NOMO-1 treated with dmso at 0.1 percent for 144 hours (cell line): Measurements from ENCODE around the gene GALNT1.

ENCODE experiments used
- DNase-seq: peaks from one replicate; lab custom pipeline; 2025; ENCODE audit not compliant: unreplicated experiment; lab: John Stamatoyannopoulos, UW

Gene GALNT1

GRCh38 chr18:35749701-35750100, 168.2 kb downstream of the GALNT1 start:
- DNase-seq: no peak

DNA sequence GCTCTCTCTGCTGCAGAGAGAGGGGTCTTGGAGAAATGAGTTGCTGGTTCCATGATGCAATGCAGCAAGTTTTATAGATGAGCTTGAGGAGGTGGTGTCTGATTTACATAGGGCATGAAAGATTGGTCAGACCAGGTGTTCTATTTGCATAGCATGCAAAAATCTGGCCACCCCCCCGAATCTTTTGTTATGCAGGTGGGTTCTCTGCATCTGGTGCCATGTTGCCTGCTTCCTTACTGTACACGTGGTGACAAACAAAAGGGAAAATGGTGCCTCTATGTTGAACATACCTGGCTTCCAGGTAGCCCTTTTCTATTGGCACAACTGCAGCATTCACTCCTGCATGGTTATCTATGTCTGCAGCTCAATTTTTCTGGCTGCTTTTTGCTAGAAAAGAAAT, 169.4 kb downstream of the GALNT1 start:
- no peak for DNase-seq

- DNase-seq: no peak
These were observed 171.9 kb downstream of the GALNT1 start for GRCh38 chr18:35753306-35753910.

DNA sequence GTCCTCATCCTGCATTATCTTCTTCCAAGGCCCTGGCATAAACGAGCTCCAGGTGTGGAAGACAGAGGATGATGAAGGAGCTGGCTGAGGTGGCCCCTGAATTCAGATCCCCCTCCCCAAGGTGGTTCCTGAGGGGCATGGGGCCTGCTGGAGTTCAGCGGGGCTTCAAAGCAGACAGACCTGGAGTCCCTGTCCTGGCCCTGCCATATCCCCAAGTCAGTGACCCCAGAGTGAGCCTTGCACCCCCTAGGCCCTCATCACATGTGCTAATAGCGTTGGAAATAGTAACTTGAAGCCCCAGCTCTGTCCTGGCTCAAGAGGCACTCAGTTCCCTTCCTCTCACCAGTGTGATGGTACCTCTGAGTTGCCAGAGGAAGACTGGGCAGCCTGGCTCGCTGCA, 172.9 kb downstream of the GALNT1 start:
- DNase-seq: no peak

DNA sequence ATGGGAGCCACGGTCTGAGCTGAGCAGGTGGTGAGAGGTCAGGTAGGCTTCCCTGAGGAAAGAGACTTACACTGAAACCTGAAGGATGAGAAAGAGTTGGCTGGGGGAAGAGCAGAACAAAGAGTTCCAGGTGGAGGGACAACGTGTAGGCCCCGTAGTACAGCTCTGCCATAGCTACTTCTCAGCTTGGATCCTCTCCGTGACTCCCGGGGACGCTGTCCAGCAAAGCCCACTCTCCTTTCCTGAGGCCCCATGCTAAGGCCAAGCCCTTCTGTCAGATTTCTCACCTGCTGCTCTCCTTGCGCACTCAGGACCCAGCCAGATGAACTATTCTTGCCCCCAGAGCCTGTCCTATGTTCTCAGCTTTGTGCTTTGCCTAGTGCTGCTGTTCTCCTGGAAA, 173.8 kb downstream of the GALNT1 start:
- no peak for DNase-seq

- DNase-seq: peak; percentile 44
These were observed 175.1 kb downstream of the GALNT1 start for GRCh38 chr18:35756506-35757117.
